BJ (cell line): ENCODE data around the gene LIPT2. TPM values are rescaled to one million over a fixed set of nuclear protein-coding genes. Genes with fewer than 3 reads are reported as not detected.
A peak's percentile ranks its signal among the peaks of the same experiment; 100 is the strongest.

Experiments
- CTCF ChIA-PET: fragments of 350-600 bp; formaldehyde crosslinking; extraction: SDS; loops from one replicate; lab custom pipeline; 2021; ENCODE audit warnings: antibody characterized with exemption, inconsistent platforms; lab: Yijun Ruan, JAX
- POLR2A ChIA-PET: fragments of 300-600 bp; sonication (Branson Sonifier 250); formaldehyde crosslinking; extraction: SDS; loops from one replicate; lab custom pipeline; 2021; ENCODE audit warnings: antibody characterized with exemption; lab: Charles Lee
- DNase-seq: peaks from one replicate; pipeline ENCODE4 v3.0.0-alpha.2; 2011; ENCODE audit warnings: low read depth
- H3K27me3 ChIP-seq: 2 replicates; pipeline ENCODE4 v1.6.0; 2011; ENCODE audit warnings: low read length; ENCODE audit not compliant: control insufficient read depth, insufficient read depth
- H3K36me3 ChIP-seq: 2 replicates; pipeline ENCODE4 v1.5.1; 2011; ENCODE audit warnings: low read length; ENCODE audit not compliant: control insufficient read depth, insufficient read depth
- H3K4me3 ChIP-seq: 2 replicates; pipeline ENCODE4 v1.5.1; 2011; ENCODE audit warnings: low read depth, mild to moderate bottlenecking, control low read depth, low read length
- CTCF ChIP-seq: IDR thresholded peaks from 2 replicates; pipeline ENCODE4 v1.5.1; 2011; ENCODE audit warnings: low read depth, mild to moderate bottlenecking, control low read depth, inconsistent platforms, low read length, moderate library complexity; ENCODE audit not compliant: insufficient read depth
- polyA minus RNA-seq: library from RNA; depleted of rRNA, polyadenylated mRNA; stranded (reverse); fragments of >200 nt; gene quantifications from 2 replicates; pipeline ENCODE4 v1.2.3, GENCODE V29; 2011; rRNA and poly(A)+ RNA removed
- polyA plus RNA-seq: library from polyadenylated mRNA; depleted of rRNA; stranded (reverse); fragments of >200 nt; gene quantifications from 2 replicates; pipeline ENCODE4 v1.2.3, GENCODE V29; 2011; rRNA removed

The LIPT2 gene
- polyA plus RNA-seq (2.5 and 2.6 TPM in 2 replicates), polyA minus RNA-seq (2.6 and 3.1 TPM in 2 replicates)

GRCh38 chr11:74492974-74493790 lies at the start of gene LIPT2:
Gene LIPT2, minus strand, starts transcription at chr11:74493724. Its CDS starts 21 bp downstream, at chr11:74493703.
- no peak for TF ChIP-seq CTCF
- ChIA-PET POLR2A (interaction anchor here (0.7 to 1.1 kb wide), 2 partner anchors 40 to 485 kb away, joined by 3 to 15 read pairs; no protein-coding TSS in a partner anchor), CTCF (interaction anchor here (1.0 to 1.5 kb wide), 5 partner anchors 40 to 246 kb away, joined by 3 to 6 read pairs (median 4); no protein-coding TSS in a partner anchor)
- Histone ChIP-seq H3K27me3 (no peaks in the 10 kb centered on the region), H3K36me3 (no peaks in the 10 kb centered on the region), H3K4me3 (peak within 1 kb of the TSS; percentile 64)
- peak; percentile 87 for DNase-seq

- ChIA-PET CTCF (no interaction called here), POLR2A (no interaction called here)
- TF ChIP-seq CTCF = no peak
- no peaks in the 10 kb centered on the region for H3K36me3 ChIP-seq
- H3K27me3 ChIP-seq = peaks cover 4% of the 10 kb centered on the region; the same call in 1 of the 2 replicates
- H3K4me3 ChIP-seq = no peak overlapping the region
- no peak for DNase-seq
Measured at GRCh38 chr11:74541466-74541865, 47.9 kb upstream of the LIPT2 start.

- POLR2A ChIA-PET = no interaction called here
- H3K27me3 ChIP-seq = 0 out of 2 replicates have a peak, but pooled peaks cover 2% of the 10 kb centered on the region
Measured at GRCh38 chr11:74540270-74540669, 46.7 kb upstream of the LIPT2 start.

GRCh38 chr11:74538680-74539079 lies 45.2 kb upstream of the LIPT2 start:
- Histone ChIP-seq H3K36me3 (no peaks in the 10 kb centered on the region), H3K27me3 (no peaks in the 10 kb centered on the region), H3K4me3 (no peak overlapping the region)
- DNase-seq = peak; percentile 8
- ChIA-PET CTCF (interaction anchor here (0.6 to 1.3 kb wide), 2 partner anchors 86 to 121 kb away, joined by 3 read pairs; no protein-coding TSS in a partner anchor), POLR2A (no interaction called here)
- TF ChIP-seq CTCF = no peak

More at GRCh38 chr11:74540270-74540669, 46.7 kb upstream of the LIPT2 start:
- DNase-seq = no peak
- Histone ChIP-seq H3K36me3 (no peaks in the 10 kb centered on the region), H3K4me3 (no peak overlapping the region)
- TF ChIP-seq CTCF = no peak
- CTCF ChIA-PET = no interaction called here
